ENCODE results near the gene NMNAT3.

Gene NMNAT3

DNA sequence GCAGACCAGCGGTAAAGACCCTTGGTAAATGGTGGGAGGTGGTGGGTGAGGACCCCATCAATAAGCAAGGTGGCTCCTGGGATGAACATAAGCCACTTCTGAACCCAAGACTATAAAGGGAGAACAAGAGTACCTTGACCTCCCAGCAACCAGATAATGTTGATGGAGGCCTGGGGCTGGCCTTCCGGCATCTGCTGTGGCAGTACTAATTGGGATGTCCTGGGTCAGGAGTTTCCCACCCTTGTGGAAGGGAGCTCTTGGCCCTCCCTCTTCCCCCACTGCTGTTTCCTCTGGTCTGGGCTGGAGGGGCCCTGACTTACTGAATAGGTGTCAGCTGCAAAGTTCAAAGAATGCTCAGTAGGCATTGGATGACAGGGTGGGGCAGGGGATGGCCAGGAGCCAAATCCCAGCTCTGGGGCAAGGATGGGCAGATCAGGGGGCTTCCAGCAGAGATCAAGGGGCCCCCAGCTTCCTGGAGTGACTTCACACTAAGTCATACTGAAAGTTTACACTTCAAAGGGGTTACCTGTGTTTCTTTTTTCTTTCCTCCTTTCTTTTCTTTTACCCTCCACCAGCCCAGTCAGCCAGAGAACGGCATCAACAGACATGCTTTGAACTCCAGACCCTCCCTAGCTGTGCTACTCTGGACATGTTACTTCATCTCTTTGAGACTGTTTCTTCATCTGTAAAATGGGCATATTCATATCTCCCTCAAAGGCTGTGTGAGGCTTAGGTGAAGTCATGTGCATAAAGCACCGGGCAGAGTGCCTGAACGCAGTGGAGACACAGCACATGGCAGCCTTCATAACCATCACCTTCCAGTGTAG, 139.8 kb downstream of the NMNAT3 start:
- no peak for DNase-seq

DNA sequence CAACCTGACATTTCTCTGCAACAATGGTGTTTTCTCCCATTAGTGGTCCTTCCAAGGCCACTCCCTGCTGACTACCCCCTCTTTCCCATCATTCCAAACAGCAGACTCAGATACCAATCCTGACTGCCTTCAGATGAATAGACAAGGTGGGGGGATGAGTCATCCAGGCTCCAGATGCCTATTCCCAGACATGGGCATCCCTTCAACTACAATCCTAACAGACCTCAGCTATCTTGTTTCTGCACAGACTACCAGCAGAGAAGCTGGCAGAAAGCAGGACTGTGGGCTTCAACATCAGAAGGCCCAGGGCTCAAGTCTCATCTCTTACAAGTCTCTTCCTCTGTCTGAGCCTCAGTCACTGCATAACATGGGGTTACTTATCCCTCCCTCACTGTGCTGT, 140.4 kb downstream of the NMNAT3 start:
- DNase-seq: no peak

- no peak for DNase-seq
Observed at GRCh38 chr3:139534992-139535879, 142.5 kb downstream of the NMNAT3 start.

GRCh38 chr3:139534455-139534812, 143.3 kb downstream of the NMNAT3 start:
- no peak for DNase-seq

- no peak for DNase-seq
Observed at GRCh38 chr3:139533781-139534454, 143.9 kb downstream of the NMNAT3 start.

DNA sequence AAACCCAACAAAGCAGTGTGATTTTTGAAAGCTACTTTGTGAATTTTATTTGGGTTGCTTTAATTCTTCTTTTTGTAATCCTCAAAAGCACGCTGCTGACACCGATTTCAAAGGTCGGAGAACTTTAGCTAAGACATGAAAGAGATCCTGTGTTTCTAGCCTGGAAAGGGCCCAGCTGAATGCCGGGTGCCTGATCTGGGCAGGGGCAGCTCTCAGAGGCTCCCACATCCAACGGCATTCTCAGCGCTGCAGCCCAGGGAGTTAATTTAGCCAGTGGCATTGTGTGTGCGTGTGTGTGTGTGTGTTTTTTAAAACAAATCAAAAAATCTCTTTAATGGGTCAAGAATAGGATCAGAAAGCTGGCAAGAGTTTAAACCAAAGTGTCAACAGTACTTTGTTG, 144.8 kb downstream of the NMNAT3 start:
- DNase-seq: no peak

- no peak for DNase-seq
Observed at GRCh38 chr3:139530717-139531116, 147.1 kb downstream of the NMNAT3 start.

- DNase-seq: no peak
Observed at GRCh38 chr3:139529662-139530061, 148.1 kb downstream of the NMNAT3 start.

GRCh38 chr3:139528924-139529323, 148.8 kb downstream of the NMNAT3 start:
- no peak for DNase-seq

DNA sequence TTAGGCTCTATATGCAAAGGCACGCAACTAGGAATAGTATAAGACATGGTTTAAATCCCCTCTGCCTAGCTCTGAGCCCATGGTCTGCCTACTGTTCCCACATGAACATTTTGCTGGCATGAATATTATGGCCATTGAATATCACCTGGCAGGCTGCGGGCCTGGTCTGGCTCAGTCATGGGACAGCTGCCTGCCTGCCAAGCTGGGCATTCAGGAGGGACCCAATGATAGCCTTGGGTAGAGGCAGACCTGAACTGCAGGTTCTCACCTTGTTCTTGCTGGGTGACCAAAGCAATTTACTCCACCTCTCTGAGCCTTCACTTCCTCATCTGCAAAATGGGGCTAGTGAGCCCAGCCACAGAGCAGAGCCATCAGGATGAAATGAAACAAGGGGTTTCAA, 149.5 kb downstream of the NMNAT3 start:
- DNase-seq: no peak

DNA sequence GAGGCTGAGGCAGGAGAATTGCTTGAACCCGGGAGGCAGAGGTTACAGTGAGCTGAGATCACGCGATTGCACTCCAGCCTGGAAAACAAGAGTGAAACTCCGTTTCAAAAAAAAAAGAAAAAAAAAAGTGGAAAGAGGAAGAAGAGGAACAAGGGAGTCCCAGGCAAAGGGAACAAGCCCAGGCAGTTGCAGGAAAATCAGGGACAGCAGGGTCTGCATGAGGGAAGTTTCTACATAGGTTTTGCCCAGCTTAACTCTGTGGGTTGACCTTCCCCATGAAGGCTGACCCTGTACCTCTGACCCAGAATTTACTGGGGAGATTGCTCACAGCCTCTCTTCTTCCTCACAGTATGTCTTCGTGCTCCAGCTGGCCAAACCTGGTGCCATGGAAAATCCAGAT, 150.5 kb downstream of the NMNAT3 start:
- DNase-seq: no peak

GRCh38 chr3:139526146-139526545, 151.6 kb downstream of the NMNAT3 start:
- no peak for DNase-seq

GRCh38 chr3:139524841-139525636, 152.7 kb downstream of the NMNAT3 start:
- no peak for DNase-seq

GRCh38 chr3:139523718-139524117, 154.1 kb downstream of the NMNAT3 start:
- no peak for DNase-seq

- DNase-seq: no peak
Observed at GRCh38 chr3:139523166-139523565, 154.6 kb downstream of the NMNAT3 start.

DNA sequence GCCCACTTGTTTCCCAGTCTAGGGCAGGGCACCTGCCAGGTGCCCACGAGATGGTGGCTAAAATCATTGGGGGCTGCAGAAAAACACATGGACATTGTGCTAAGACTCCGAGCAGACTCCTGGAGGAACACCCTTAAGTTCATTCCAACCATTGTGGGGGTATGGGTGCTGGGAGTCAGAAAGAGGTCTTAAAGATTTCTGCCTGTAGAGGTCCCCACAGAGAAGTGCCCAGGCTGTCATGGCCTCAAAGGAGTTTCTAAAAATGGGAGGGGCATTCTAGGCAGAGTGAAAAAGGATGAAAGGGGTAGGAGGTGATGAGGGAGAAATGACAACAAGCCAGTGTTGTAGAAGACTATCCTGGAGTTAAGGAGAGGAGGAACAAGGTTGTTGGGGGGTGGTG, 155.4 kb downstream of the NMNAT3 start:
- no peak for DNase-seq

- DNase-seq: no peak
Observed at GRCh38 chr3:139521816-139522215, 156.0 kb downstream of the NMNAT3 start.

DNA sequence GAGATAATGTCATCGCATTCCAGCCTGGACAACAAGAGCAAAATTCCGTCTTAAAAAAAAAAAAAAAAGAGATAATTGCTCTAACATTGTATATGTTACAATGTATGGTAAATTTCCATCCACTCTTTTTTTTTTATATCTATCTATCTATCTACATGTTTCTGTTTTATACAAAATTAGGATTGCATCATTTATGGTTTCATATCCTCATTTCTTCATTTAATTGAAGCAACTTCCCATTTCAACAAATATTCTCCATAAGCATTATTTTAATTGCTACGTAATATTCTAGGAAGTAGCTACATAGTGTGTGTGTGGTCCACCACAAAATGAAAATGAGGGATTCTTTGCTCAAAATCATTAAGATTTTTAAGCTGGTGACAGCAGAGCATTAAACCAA, 156.6 kb downstream of the NMNAT3 start:
- DNase-seq: no peak

DNA sequence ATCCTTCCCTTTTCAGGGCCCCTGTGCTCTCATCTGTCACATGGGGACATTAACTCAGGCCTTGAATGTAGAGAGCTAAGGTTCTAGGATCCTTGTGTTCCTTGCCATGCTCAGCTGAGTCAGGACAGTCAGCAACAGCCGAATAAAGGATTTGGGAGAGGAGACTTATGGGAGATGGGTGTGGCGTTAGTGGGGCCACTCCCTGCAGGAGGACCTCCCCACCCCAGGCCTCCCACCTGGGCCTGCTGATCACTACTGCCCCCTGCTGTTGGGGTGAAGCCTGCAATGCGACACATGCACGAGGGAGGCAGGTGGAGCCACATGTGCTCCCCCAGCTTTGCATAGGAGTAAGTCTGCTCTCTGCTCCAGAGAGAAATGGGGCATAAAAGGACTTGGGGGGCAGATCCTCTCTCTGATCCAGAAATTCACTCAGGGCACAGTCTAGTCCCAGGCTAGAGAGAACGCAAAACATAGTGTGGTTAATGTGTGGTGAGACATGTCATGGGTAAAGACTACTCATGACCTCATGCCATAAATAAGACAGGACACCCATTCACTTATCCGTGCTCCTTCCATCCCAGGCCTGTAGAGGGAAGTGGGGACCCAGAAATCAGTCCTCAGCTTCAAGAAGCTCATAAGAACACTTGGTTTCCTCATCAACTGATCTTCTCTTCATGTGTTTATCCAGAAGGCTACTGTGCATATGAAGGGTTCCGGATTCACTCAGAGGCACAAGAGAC, 157.6 kb downstream of the NMNAT3 start:
- no peak for DNase-seq

- no peak for DNase-seq
Observed at GRCh38 chr3:139518926-139519842, 158.6 kb downstream of the NMNAT3 start.

DNA sequence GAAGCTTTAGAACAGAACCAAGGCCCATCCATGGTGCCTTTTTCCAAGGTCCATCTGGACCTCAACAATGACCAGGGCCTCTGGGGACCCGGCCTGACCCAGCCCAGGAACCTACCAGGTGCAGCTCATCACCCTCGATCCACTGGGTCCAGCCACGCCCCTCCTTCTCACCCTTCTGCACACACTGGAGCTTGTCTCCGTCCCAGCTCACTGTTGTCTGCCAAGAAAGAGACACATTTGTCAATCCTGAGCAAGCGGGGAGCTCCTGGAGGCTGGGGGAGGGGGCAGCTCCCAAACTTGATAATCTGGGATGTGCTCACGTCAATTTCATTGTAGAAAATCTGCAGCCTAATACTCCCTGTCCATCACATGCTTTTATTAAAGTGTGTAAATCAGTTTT, 159.5 kb downstream of the NMNAT3 start:
- DNase-seq: no peak

Measured in activated CD8-positive, alpha-beta memory T cell treated with anti-CD3 and anti-CD28 coated beads, Interleukin-2, amount 50 U/mL, for 4 hours (primary cell).